HuH-7 (cell line): ENCODE measurements around the gene NUTM2B.
"Not testable (repeated sequence)": the region's sequence is repeated elsewhere in the genome, so short reads cannot be mapped to it uniquely, and the experiment has no call there.

ENCODE experiments used
- DNase-seq: peaks from one replicate; pipeline ENCODE4 v3.0.0; 2011; ENCODE audit warnings: low spot score

Gene NUTM2B, protein sequence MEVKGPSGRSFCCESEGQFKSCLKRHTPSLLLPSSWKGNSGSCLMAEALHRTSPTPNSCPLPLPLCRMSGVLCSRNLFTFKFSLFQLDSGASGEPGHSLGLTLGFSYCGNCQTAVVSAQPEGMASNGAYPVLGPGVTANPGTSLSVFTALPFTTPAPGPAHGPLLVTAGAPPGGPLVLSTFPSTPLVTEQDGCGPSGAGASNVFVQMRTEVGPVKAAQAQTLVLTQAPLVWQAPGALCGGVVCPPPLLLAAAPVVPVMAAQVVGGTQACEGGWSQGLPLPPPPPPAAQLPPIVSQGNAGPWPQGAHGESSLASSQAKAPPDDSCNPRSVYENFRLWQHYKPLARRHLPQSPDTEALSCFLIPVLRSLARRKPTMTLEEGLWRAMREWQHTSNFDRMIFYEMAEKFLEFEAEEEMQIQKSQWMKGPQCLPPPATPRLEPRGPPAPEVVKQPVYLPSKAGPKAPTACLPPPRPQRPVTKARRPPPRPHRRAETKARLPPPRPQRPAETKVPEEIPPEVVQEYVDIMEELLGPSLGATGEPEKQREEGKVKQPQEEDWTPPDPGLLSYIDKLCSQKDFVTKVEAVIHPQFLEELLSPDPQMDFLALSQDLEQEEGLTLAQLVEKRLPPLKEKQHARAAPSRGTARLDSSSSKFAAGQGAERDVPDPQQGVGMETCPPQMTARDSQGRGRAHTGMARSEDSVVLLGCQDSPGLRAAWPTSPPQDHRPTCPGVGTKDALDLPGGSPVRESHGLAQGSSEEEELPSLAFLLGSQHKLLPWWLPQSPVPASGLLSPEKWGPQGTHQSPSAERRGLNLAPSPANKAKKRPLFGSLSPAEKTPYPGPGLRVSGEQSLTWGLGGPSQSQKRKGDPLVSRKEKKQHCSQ

DNA sequence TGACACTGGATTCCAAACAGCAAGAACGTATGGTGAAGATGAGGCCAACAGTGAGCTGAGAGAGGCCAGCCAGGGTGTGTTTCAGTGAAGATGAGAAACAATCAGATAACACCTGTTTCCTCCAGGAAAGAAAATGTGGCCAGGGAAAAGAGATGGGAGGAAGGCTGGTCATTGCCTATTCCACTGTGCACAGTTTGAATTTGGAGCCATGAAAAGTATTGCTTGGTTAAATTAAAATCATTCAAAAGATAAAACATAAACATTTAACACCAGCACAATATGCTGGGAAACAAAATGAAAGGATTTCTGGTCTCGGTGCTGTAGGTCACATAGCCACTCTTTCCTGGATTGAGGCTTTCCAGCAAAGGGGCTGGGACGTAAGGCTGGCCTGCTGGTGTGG lies at the start of gene NUTM2B:
Gene NUTM2B (plus strand): TSS at position 301 of the 400 bp plus-strand sequence. CDS start 383 bp downstream, outside the sequence.
- DNase-seq = not testable (repeated sequence)

- not testable (repeated sequence) for DNase-seq
Measured at GRCh38 chr10:79663287-79663686, 39.7 kb upstream of the NUTM2B start.

- DNase-seq = not testable (repeated sequence)
Measured at GRCh38 chr10:79664686-79665085, 38.3 kb upstream of the NUTM2B start.

GRCh38 chr10:79669248-79669788 lies 33.7 kb upstream of the NUTM2B start:
- DNase-seq = not testable (repeated sequence)

GRCh38 chr10:79674878-79675277 lies 28.1 kb upstream of the NUTM2B start:
- not testable (repeated sequence) for DNase-seq

GRCh38 chr10:79683026-79683883 lies 19.8 kb upstream of the NUTM2B start:
- DNase-seq = not testable (repeated sequence)

- DNase-seq = not testable (repeated sequence)
Measured at GRCh38 chr10:79683884-79684720, 18.9 kb upstream of the NUTM2B start.

DNA sequence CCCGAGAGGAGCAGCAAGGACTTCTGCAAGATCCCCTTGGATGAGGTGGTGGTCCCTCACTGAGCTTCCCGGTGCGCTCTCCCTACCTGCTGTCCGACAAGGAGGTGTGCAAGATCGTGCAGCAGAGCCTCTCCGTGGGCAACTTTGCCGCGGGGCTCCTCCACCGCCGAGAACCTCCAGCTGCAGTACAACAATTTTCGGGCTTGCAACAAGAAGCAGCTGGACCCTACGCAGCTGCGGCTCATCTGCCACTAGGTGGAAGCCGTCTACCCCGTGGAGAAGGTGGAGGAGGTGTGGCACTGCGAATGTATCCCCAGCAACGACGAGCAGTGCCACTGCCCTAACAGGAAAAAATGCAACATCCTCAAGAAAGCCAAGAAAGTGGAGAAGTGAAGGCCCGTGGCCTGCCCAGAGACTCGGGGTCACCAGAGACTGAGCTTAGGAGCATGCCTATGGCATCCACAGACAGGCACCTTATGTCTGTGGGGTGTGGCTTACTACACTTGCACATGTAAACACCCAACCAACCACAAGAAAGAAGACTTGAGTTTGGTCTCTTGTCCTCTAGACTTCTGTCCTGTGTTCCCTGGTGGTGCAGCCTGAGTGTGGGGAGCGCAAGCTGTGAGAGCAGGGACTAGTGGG lies 17.9 kb upstream of the NUTM2B start:
- DNase-seq = not testable (repeated sequence)

- not testable (repeated sequence) for DNase-seq
Measured at GRCh38 chr10:79686595-79686994, 16.4 kb upstream of the NUTM2B start.

- not testable (repeated sequence) for DNase-seq
Measured at GRCh38 chr10:79687406-79688150, 15.4 kb upstream of the NUTM2B start.

DNA sequence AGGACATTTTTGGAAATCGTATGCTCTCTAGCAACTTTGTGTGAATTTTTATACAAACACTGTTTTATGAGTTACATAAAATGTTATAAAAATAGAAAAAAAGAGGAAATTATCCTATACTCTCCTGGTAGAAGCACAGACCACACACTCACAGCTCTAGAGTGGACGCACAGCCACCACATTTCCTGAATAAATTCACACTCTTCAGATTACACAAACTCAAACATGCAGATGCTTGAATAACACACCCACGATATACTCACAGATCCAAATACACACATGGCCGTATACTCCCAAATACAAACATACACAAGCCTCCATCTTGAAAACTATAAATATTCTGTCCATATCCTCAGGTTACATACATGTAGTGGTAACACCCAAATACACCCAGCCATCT lies 14.2 kb upstream of the NUTM2B start:
- not testable (repeated sequence) for DNase-seq

DNA sequence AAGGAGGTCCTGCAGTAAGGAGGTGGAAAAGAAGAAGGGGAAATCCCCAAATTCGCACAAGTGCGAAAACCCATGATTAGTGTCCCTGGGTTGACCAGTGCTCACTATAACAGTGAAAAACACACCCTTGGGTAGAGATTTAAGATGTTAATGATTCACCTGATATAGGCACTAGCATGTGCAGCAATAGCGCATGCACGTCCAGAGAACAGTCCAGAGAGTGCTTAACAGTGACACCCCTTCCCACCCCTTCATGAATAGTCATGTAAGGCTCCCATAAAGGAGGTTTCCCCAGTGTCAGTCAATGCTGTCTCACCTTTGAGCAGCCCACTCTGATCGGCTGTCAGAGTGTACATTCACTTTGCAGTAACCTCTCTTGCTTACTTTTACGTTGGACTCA lies 6.4 kb upstream of the NUTM2B start:
- DNase-seq = not testable (repeated sequence)

GRCh38 chr10:79697141-79697540 lies 5.9 kb upstream of the NUTM2B start:
- DNase-seq = not testable (repeated sequence)

- DNase-seq = not testable (repeated sequence)
Measured at GRCh38 chr10:79700381-79700944, 2.6 kb upstream of the NUTM2B start.

GRCh38 chr10:79707017-79707416 lies 4.0 kb downstream of the NUTM2B start:
- not testable (repeated sequence) for DNase-seq

- not testable (repeated sequence) for DNase-seq
Measured at GRCh38 chr10:79714976-79715375, 11.9 kb downstream of the NUTM2B start.

DNA sequence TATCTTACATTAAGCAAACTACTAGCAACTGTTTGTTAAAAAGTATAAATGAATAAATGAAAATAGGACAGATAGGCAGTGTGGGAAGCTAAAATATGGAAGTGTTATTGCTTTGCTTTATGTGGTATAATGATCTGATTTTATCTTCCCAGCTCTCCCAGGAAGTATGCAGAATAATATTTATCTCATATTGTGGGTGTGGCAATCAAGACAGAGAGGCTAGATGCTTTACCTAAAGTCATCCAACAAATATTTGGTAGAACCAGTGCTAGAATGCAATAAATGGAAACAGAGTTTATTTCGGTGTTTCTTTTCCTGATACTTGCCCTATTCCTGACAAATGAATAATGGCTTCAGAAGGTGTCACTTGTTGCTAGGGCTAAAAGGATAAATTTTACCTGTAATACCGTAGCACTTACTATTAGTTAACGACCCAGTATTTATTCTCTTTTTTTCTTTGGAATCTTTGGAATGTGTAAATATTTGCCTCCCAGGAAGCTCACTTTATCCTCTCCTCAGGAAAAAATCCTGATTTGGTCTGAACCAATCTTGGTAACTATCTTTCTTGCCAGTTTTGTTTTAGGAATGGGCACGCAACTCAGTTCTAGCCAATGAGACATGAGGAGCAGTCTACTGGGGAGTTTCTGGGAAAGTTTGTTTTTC lies 14.0 kb downstream of the NUTM2B start:
- not testable (repeated sequence) for DNase-seq

- not testable (repeated sequence) for DNase-seq
Measured at GRCh38 chr10:79720000-79720399, 17.0 kb downstream of the NUTM2B start.
